Measurements from ENCODE around the gene OGN.

DNA sequence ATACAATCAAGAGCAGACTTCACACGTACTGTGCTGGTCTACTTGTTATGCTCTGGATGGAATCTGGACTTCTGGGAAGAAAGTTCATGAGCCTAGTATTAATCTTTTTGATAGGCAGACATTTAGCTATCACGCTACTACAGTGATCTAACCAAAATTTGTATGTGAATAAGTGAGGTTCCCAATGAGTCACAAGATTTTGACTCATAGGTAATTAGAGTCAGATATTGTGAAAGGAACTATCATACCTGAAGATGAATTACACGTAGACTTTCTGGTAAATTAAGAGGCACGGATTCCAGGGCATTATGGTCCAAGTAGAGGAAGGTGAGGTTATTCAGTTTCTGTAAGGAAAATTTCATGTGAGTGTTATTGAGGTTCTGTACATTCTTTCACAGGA is 18.4 kb downstream of the OGN start:
- TF ChIP-seq, protein P1, sequence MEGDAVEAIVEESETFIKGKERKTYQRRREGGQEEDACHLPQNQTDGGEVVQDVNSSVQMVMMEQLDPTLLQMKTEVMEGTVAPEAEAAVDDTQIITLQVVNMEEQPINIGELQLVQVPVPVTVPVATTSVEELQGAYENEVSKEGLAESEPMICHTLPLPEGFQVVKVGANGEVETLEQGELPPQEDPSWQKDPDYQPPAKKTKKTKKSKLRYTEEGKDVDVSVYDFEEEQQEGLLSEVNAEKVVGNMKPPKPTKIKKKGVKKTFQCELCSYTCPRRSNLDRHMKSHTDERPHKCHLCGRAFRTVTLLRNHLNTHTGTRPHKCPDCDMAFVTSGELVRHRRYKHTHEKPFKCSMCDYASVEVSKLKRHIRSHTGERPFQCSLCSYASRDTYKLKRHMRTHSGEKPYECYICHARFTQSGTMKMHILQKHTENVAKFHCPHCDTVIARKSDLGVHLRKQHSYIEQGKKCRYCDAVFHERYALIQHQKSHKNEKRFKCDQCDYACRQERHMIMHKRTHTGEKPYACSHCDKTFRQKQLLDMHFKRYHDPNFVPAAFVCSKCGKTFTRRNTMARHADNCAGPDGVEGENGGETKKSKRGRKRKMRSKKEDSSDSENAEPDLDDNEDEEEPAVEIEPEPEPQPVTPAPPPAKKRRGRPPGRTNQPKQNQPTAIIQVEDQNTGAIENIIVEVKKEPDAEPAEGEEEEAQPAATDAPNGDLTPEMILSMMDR (tag by site-specific recombination; IDR thresholded peaks at IDR 0.05): no peak
- TF ChIP-seq BCL11A (tag by site-specific recombination; IDR thresholded peaks at IDR 0.05; ENCODE audit: low read depth) (no peak), ZSCAN23 (tag by site-specific recombination; IDR thresholded peaks at IDR 0.05) (no peak), ZNF654 (tag by site-specific recombination; IDR thresholded peaks at IDR 0.05; ENCODE audit: low read depth) (no peak), REPIN1 (tag by site-specific recombination; IDR thresholded peaks at IDR 0.05; ENCODE audit: low read depth) (no peak), ZNF837 (tag by site-specific recombination; IDR thresholded peaks at IDR 0.05) (no peak)
- TF ChIP-seq, protein P2, sequence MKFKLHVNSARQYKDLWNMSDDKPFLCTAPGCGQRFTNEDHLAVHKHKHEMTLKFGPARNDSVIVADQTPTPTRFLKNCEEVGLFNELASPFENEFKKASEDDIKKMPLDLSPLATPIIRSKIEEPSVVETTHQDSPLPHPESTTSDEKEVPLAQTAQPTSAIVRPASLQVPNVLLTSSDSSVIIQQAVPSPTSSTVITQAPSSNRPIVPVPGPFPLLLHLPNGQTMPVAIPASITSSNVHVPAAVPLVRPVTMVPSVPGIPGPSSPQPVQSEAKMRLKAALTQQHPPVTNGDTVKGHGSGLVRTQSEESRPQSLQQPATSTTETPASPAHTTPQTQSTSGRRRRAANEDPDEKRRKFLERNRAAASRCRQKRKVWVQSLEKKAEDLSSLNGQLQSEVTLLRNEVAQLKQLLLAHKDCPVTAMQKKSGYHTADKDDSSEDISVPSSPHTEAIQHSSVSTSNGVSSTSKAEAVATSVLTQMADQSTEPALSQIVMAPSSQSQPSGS (tag by site-specific recombination; IDR thresholded peaks at IDR 0.05; ENCODE audit: low read depth): no peak
- TF ChIP-seq, protein P3, sequence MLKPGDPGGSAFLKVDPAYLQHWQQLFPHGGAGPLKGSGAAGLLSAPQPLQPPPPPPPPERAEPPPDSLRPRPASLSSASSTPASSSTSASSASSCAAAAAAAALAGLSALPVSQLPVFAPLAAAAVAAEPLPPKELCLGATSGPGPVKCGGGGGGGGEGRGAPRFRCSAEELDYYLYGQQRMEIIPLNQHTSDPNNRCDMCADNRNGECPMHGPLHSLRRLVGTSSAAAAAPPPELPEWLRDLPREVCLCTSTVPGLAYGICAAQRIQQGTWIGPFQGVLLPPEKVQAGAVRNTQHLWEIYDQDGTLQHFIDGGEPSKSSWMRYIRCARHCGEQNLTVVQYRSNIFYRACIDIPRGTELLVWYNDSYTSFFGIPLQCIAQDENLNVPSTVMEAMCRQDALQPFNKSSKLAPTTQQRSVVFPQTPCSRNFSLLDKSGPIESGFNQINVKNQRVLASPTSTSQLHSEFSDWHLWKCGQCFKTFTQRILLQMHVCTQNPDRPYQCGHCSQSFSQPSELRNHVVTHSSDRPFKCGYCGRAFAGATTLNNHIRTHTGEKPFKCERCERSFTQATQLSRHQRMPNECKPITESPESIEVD (tag by site-specific recombination; IDR thresholded peaks at IDR 0.05): no peak

Data from HEK293 (cell line).